Heart right ventricle (tissue), 16 donors: ENCODE data around the gene ADAMTS20. TPM values are rescaled to one million over a fixed set of nuclear protein-coding genes. Genes with fewer than 3 reads are reported as not detected.
"Not testable (repeated sequence)": the region's sequence is repeated elsewhere in the genome, so short reads cannot be mapped to it uniquely, and the experiment has no call there.

ENCODE experiments used
- ATAC-seq, 8 donors: fragments of 200-7000 bp; cut with Tn5 transposase; one replicate each; pipeline ENCODE4 v1.9.1; 2020; ENCODE audit warnings: mild to moderate bottlenecking in 8 of 8, moderate library complexity in 8 of 8, moderate number of reproducible peaks in 1 of 8
- DNase-seq, 2 donors: peaks; one replicate each; pipeline ENCODE4 v3.0.0-alpha.2; 2020
- H3K27ac ChIP-seq, 10 donors: fragments of 200-600 bp; sonication (generic) in 2 of 10; one replicate each; pipeline versions ENCODE4 v1.5.0 to v1.8.0; 2020 to 2022; ENCODE audit warnings: mild to moderate bottlenecking in 3 of 10
- H3K27me3 ChIP-seq, 7 donors: fragments of 200-600 bp; one replicate each; pipeline ENCODE4 v1.8.0; 2021 to 2022; ENCODE audit warnings: mild to moderate bottlenecking in 2 of 7
- H3K36me3 ChIP-seq, 9 donors: fragments of 200-600 bp; sonication (generic) in 1 of 9; one replicate each; pipeline versions ENCODE4 v1.5.0 to v1.8.0; 2020 to 2022; ENCODE audit warnings: mild to moderate bottlenecking in 2 of 9
- H3K4me1 ChIP-seq, 9 donors: fragments of 200-600 bp; sonication (generic) in 1 of 9; one replicate each; pipeline versions ENCODE4 v1.5.0 to v1.8.0; 2020 to 2022; ENCODE audit warnings: mild to moderate bottlenecking in 4 of 9
- H3K4me3 ChIP-seq, 10 donors: fragments of 200-600 bp; sonication (generic) in 2 of 10; one replicate each; pipeline versions ENCODE4 v1.5.0 to v1.8.0; 2020 to 2022; ENCODE audit warnings: mild to moderate bottlenecking in 7 of 10, moderate library complexity in 2 of 10
- H3K9me3 ChIP-seq, 11 donors: fragments of 200-600 bp in 10 of 11; sonication (generic) in 2 of 11; one replicate each; pipeline versions ENCODE4 v1.5.0 to v1.8.0; 2013 to 2022; ENCODE audit warnings: mild to moderate bottlenecking in 2 of 11, control low read depth in 1 of 11, moderate library complexity in 1 of 11
- CTCF ChIP-seq, 9 donors: fragments of 200-600 bp; sonication (generic) in 2 of 9; IDR thresholded peaks; one replicate each; pipeline versions ENCODE4 v1.5.0 to v1.8.0; 2021 to 2022; ENCODE audit warnings: antibody characterized with exemption in 9 of 9, mild to moderate bottlenecking in 5 of 9, moderate library complexity in 1 of 9
- WGBS, 2 donors: extraction: QIAGEN DNeasy Blood & Tissue Kit; methylation state at CpG; one replicate each; pipeline ENCODE4 v1.1.7; 2013; ENCODE audit warnings: inconsistent platforms in 1 of 2; 5-methylcytosine and 5-hydroxymethylcytosine counted together
- intact Hi-C, 10 donors: fragments of 100-400 bp; cut with DNase I; formaldehyde crosslinking; loops; one replicate each; pipeline versions ENCODE4 v1.11.1 to v1.14.2; 2022
- polyA plus RNA-seq, 2 donors: library from polyadenylated mRNA; stranded (reverse); fragments of 200-250 nt; gene quantifications; one replicate each; pipeline ENCODE4 v1.2.3, GENCODE V29; 2013
- total RNA-seq, 10 donors: library from RNA; stranded (reverse); fragmentation: NEBNext Ultra II Directional in 3 of 10; extraction: Animal tissue kit (Norgen Biotek cat#: 25700) in 3 of 10; gene quantifications; one replicate each; pipeline versions ENCODE4 v1.2.1 to v1.2.4, GENCODE V29; 2021 to 2023
- donor health status: Arrhythmogenic right ventricular cardiomyopathy.
- donor health status: ischemic (EF 13 %, LVEDD 7.1; RV severe dilation, severe dysfunction).
- donor health status: healthy with polysubstance abuse.
- donor health status: DM: no; HTN: yes; CAD: no.
- donor health status: DM: no; HTN: no; CAD: no.
- donor health status: ischemic (EF 25% LVEDD 6.9; RV normal size, moderate dysfunction).
- donor health status: ischemic (EF 25% LVEDD 5.7; RV mildly dilated, moderate dysfunction).
- donor health status: healthy.
- donor health status: DM: yes; HTN: yes; CAD: no.
- donor health status: Ischemic cardiomyopathy.
- donor health status: ischemic (EF 35%, LVEDD 5.7; RV mildly dilated, moderate dysfunction).
- donor health status: nonischemic (EF 11% LVEDD 7.7; RV severe dilation, severe dysfunction).
- donor health status: DM: yes; HTN: yes; CAD: no.
- donor health status: PGD.
- donor health status: ischemic (EF 29% LVEDD 5.4; RV normal size, mild dysfunction).
- donor health status: nonischemic (EF 23%, LVEDD 6.1; RV moderate dilation, normal function).

The ADAMTS20 gene
- total and polyA plus RNA-seq, 12 donors, result not detected

GRCh38 chr12:43345023-43345422 is 207.0 kb downstream of the ADAMTS20 start:
- ATAC-seq, result no peak
- Histone ChIP-seq H3K27me3 (no peaks in the 10 kb centered on the region), H3K27ac (no peak overlapping the region), H3K4me3 (no peak overlapping the region), H3K9me3 (peaks cover 0 to 18% (median 8%) of the 10 kb centered on the region in 11 donors), H3K36me3 (no peaks in the 10 kb centered on the region), H3K4me1 (no peaks in the 10 kb centered on the region)
- no peak for DNase-seq
- intact Hi-C loops, result loop anchor here in 1 of 10 donors (10.0 kb wide), 1 partner anchor 1220 kb away; no protein-coding TSS in a partner anchor
- TF ChIP-seq CTCF (IDR thresholded peaks at IDR 0.05), result no peak
- 34 to 72% methylated on average over 1 of the region's 1 CpG for WGBS, 2 donors

- not testable (repeated sequence) for H3K27me3 ChIP-seq, H3K4me3 ChIP-seq, ATAC-seq, H3K27ac ChIP-seq, H3K36me3 ChIP-seq, DNase-seq
- intact Hi-C loops, result loop anchor here in 2 of 10 donors (5.0 to 10.0 kb wide), 2 partner anchors 1215 to 1217 kb away; no protein-coding TSS in a partner anchor
- WGBS, 2 donors, result 63 to 66% methylated on average over 3 of the region's 3 CpGs
- Histone ChIP-seq H3K4me1 (peaks cover 0 to 19% (median 16%) of the 10 kb centered on the region in 9 donors), H3K9me3 (peaks cover 0 to 18% (median 8%) of the 10 kb centered on the region in 11 donors)
Observed at GRCh38 chr12:43341785-43342313, 210.2 kb downstream of the ADAMTS20 start.

DNA sequence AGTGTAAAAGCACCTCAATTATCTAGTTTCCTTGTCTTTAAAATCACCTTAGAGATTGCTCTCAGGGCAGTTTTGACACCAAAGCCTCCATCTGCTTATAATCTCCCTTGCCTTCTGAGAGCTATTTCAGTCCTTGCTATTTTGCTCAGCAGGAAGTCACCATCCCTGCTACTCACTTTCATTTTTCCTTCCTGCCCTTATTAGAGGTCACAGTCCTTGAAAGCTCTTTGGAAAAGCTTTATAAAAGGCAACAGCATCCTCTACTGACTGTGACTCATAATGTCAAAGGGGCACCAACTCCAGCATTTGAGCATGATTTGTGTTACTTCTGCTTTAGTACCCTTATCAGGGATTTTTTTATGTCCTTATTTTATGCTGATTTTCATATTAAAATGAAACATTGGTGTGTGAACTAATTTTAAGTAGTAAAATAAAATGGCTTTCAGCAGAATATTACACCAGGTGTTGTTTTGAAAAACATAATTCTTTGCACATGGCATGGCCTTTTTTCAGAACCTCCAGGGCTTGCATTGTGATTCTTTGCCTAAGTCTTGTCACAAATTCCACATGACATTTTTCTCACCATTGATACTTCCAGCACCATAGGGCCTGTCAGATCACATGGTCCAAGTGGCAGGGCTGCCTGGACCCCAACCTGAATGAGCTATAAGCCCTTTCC is 213.0 kb downstream of the ADAMTS20 start:
- H3K27ac ChIP-seq, result peak overlapping the region in 6 of 10 donors; percentile 28 to 71 (median 48)

GRCh38 chr12:43337571-43338444 is 214.2 kb downstream of the ADAMTS20 start:
- H3K27me3 ChIP-seq, result no peaks in the 10 kb centered on the region
- 46 to 56% methylated on average over 4 of the region's 4 CpGs for WGBS, 2 donors
- H3K4me3 ChIP-seq, result no peak overlapping the region
- H3K9me3 ChIP-seq, result no peaks in the 10 kb centered on the region
- ATAC-seq, result peak in 1 of 8 donors; percentile 6
- peaks cover 0 to 19% (median 16%) of the 10 kb centered on the region in 9 donors for H3K4me1 ChIP-seq
- peak overlapping the region in 6 of 10 donors; percentile 28 to 71 (median 48) for H3K27ac ChIP-seq
- H3K36me3 ChIP-seq, result no peaks in the 10 kb centered on the region
- no peak for TF ChIP-seq CTCF (IDR thresholded peaks at IDR 0.05)
- no peak for DNase-seq
- intact Hi-C loops, result loop anchor here in 9 of 10 donors (2.0 to 10.0 kb wide), 11 partner anchors 743 to 1213 kb away; partner anchors contain the start of gene PRICKLE1 (in 6 of the 9)

More for the DNA sequence above, 213.0 kb downstream of the ADAMTS20 start:
- intact Hi-C loops, result loop anchor here in 9 of 10 donors (2.0 to 10.0 kb wide), 11 partner anchors 744 to 1214 kb away; partner anchors contain the start of gene PRICKLE1 (in 6 of the 9)
- H3K9me3 ChIP-seq, result peaks cover 0 to 3% (median 0%) of the 10 kb centered on the region in 11 donors
- ATAC-seq (peak; percentile 93 to 100 (median 96)), DNase-seq (peak in 1 of 2 donors; percentile 31)
- H3K4me3 ChIP-seq, result no peak overlapping the region
- H3K4me1 ChIP-seq, result peaks cover 0 to 19% (median 16%) of the 10 kb centered on the region in 9 donors
- H3K36me3 ChIP-seq, result no peaks in the 10 kb centered on the region
- peak; percentile 22 to 87 (median 70) for TF ChIP-seq CTCF (IDR thresholded peaks at IDR 0.05)
- no peaks in the 10 kb centered on the region for H3K27me3 ChIP-seq
